GM18511 (cell line): ENCODE results near the gene LUZP1.

Source experiments
- ATAC-seq: cut with Tn5 transposase; IDR thresholded peaks from one replicate; pipeline ENCODE4 v1.9.1; 2021; ENCODE audit warnings: mild to moderate bottlenecking, moderate library complexity; ENCODE audit not compliant: unreplicated experiment

LUZP1 gene

GRCh38 chr1:23118957-23119792, 49.5 kb downstream of the LUZP1 start:
- no peak for ATAC-seq

GRCh38 chr1:23118407-23118806, 50.2 kb downstream of the LUZP1 start:
- no peak for ATAC-seq

- no peak for ATAC-seq
These were observed 51.5 kb downstream of the LUZP1 start for GRCh38 chr1:23116921-23117699.

DNA sequence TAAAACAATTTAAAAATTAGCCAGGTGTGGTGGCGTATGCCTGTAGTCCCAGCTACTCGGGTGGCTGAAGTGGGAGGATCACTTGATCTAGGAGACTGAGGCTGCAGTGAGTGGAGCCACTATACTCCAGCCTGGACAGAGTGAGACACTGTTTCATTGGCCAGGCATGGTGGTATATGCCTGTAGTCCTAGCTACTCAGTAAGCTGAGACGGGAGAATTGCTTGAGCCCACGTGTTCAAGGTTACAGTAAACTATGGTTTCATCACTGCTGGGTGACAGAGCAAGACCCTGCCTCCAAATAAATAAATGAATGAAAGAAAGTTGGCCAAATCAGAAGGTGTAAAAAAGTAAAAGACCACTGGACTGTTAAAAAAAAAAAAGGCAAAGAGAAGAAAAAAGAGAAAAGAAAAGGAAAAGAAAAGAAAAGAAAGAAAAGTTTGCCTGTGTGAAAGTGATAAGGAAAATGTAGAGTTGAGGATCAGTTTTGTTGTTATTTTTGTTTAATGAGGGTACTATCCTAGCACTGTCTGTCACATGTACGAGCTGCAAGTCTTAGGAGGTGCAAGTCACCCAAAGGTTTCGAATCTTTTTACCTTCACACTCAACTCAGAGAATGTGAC, 52.3 kb downstream of the LUZP1 start:
- ATAC-seq = no peak

DNA sequence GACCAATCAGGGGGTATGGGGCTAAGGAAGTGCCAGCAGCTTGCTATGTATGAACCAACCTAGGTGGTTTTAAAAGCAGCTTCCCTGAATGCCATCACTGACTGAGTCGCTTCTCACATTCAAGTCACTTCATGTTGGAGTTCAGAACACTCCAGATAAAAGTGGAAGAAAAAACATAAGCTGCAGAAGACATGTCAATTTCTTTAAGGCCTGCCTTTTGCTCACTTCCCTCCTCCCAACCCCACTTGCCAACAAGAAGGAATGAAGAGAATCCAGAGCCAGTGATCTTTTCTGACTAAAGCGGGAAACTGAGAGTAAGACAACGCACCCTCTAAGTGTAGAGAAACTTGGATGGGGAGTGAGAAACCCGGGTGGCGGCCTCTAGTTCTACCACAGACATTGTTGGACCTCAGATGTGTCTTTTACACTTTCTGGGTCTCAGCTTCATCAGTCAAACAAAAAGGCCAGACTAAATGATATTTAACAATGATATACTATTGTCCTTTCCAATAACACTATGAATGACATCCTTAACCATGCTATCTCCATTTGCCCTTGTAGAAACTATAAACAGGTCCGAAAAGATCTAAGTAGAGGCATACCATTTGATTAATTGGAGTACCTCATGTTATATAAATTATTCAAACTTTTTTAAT, 54.1 kb downstream of the LUZP1 start:
- no peak for ATAC-seq

DNA sequence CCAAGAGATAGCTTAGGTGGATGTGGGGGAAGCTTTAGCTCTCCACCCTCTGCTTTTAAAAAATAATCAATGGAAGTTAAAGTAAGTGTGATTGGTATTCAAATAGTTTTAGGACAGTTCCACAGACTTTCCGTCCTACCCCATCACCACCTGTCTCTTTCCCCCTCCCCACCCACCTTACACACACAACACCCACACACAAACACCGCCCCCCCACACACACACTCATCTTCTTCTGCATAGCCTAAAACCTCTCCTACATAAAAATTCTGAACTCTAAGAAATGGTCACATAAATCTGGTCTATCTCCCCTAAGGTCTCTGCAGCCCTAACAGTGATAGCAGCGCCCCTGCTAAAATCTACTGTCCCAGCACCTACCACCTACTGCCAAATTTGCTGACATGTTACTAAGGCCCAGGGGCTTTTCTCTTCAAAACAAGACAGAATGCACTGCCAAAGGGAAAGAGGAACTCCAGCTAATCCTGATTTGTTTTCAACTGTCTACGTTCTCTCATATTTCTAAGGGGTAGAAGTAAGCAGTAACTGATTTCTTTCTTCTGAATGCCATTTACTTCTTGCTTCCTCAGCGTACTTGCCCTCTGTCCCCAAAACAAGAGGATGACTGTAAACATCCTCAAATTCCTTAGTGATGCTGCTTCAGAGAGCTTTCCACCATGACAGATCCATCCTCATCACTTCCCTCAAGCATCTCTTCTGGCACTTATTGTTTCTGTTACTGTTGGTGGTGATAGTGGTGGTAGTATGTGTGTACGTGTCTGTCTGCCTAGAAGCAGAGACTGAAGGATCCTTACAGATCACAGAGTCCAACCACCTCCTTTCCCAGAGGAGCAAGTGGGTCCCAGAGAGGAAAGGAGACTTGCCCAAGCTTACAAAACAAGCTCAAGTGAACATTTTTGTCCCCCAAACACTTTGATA, 56.8 kb downstream of the LUZP1 start:
- ATAC-seq = no peak

GRCh38 chr1:23110391-23110790, 58.3 kb downstream of the LUZP1 start:
- ATAC-seq = no peak

DNA sequence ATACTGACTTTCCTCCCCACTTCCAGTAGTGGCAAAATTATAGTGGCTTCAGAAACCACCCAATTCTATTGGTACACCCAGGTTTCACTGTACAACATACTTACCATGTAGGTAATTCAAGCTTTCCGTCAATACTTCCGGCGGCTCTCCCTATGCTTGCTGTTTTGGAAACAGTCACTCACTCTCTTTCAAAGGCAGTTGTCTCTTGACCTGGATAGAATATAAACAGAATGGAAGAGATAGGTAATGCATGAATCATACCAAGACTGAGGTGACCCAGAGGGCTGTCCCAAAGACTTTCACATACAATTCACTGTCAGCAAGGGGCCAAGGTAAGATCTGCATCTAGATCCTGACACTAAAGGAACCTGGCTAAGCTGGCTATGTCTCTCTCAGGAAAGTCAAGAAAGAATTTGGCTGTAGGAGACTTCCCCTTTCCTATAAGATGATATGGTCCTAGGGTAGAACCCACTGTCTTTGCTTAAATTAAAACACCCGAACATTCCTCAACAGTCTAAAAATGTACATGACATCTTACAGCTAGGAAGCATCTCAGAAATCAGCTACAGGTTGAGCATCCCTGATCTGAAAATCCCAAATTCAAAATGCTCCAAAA, 59.6 kb downstream of the LUZP1 start:
- ATAC-seq = no peak

GRCh38 chr1:23103001-23103889, 65.4 kb downstream of the LUZP1 start:
- no peak for ATAC-seq

DNA sequence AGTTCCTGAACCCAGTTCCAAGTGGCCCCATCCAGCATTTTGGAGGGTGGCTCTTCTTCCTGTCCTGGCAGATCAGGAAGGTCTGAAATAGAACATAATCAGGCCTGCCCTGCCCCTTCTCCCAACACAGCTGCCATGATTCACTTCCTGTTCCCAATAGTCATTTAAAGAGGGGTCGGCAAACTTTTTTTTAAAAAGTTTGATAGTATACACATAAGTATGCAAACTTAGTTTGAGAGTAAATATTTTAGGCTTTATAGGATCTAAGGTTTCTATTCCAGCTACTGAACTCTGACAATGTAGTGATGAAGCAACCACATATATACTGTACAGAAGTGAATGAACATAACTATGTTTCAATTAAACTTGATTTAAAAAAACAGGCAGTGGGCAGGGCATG, 66.4 kb downstream of the LUZP1 start:
- ATAC-seq = no peak

GRCh38 chr1:23101887-23102286, 66.8 kb downstream of the LUZP1 start:
- ATAC-seq = no peak

- ATAC-seq = no peak
These were observed 67.4 kb downstream of the LUZP1 start for GRCh38 chr1:23101101-23101827.

- no peak for ATAC-seq
These were observed 68.4 kb downstream of the LUZP1 start for GRCh38 chr1:23100074-23100748.

DNA sequence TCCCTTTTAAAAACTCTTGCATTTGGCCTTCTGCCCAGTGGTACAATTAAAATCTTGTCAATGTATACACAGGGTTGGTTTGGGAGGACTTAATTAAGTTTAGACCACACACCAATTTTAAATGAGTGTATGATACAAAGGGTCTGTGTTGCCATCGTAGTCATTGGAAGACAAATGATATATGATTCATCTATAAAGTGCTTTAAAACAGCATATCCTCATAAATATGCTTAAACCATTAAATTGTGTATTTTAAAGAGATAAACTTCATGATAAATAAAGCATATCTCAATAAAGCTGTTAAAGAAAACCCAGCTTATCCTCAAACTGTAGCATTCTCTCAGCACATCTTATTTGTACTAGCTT, 69.5 kb downstream of the LUZP1 start:
- ATAC-seq = no peak

- no peak for ATAC-seq
These were observed 70.0 kb downstream of the LUZP1 start for GRCh38 chr1:23098463-23099170.

GRCh38 chr1:23097316-23097715, 71.3 kb downstream of the LUZP1 start:
- no peak for ATAC-seq

DNA sequence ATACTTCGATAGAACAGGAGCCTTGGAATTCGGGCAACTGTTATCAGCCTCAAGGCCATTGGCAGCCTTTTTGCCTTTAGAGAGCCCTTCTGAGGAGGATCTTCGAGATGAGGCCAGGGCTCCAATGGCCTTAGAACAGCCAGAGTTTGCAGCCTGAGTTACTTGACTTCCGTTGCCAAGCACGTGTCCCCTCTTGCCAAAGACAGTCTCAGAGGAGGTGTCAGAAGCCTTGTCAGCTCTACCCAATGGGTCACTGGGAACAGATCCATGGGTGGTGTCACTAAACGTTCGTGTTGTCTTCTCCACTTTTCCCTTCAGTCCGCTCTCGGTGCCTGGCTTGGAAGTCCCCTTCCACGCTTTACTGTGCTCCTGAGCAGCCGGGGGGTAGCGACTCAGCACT, 76.2 kb downstream of the LUZP1 start:
- no peak for ATAC-seq
